Endothelial cell of hepatic sinusoid (primary cell): ENCODE measurements around the gene SAE1.
"Not testable (repeated sequence)": the region's sequence is repeated elsewhere in the genome, so short reads cannot be mapped to it uniquely, and the experiment has no call there.

ENCODE experiments used
- in situ Hi-C: cut with HindIII; loops from 2 replicates; pipeline ENCODE4 v1.10.0; 2017; ENCODE audit warnings: low sequenced_read_pairs

SAE1 gene

DNA sequence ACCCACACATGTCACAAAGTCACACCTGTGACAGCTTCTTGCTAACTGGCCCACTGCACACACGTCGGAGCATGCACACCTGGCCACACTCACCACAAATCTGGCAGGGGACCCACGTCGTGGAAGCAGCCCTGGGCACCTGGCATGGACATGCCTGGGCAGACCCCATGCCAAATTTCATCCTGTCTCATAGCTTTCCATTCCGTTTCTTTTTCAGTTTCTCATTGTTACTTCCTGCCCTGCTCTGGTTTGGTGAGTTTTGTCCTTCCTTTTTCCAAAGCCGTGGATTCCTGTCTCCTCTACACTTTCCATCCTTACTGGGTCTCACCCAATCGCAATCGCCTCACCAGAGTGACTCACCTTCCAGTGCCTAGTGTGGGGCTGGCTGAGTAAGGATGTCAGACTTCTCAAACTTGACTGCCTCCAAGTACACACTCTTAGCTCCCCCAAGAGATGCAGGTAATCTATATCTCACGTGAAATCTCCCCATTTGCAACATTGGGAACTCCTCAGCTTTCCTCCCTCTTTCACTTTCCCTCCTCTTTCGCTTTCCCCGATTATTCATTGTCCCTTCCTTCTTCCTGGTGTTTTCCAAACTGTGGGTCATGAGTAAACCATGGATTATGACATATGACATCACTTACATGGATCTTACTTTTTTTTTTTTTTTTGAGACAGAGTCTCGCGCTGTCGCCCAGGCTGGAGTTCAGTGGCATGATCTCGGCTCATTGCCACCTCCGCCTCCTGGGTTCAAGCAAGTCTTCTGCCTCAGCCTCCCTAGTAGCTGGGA lies 102.0 kb downstream of the SAE1 start:
- in situ Hi-C loops = no loop called here

DNA sequence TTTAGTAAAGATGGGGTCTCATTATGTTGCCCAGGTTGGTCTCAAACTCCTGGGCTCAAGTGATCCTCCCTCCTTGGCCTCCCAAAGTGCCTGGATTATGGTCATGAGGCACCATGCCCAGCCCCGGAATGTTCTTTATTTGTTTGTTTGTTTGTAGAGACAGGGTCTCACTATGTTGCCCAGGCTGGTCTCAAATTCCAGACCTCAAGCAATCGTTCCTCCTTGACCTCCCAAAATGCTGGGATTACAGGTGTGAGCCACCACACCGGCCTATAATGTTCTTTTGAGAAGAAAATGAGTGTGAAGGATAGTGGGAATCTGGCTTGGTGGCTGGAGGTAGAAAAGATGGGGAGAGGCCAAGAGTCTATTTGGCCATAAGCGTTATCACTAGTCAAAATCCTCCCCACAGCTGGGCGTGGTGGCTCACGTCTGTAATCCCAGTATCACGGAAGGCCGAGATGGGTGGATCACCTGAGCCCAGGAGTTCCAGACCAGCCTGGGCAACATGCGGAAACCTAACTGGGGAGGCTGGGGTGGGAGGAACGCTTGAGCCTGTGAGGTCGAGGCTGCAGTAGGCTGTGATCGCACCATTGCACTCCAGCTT lies 105.5 kb downstream of the SAE1 start:
- in situ Hi-C loops = no loop called here

DNA sequence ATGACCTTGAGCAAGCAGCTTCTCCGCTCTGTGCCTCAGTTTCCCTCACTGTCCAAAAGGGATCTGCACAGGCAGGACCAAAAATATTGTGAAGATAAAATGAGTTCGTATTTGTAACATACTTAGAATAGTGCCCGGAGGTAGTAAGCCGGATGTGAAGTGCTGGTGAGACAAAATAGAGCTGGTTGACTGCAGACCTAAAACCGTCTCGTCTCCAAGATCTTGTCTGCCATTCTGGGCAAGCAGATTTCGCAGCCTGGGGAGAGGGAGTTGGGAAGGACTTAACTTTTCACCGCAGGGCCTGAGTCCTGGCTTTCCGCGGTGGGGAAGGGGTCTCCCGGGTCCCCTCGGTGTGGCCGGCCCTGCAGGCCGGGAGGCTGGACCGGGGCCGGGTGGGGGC lies 108.5 kb downstream of the SAE1 start:
- in situ Hi-C loops = no loop called here

DNA sequence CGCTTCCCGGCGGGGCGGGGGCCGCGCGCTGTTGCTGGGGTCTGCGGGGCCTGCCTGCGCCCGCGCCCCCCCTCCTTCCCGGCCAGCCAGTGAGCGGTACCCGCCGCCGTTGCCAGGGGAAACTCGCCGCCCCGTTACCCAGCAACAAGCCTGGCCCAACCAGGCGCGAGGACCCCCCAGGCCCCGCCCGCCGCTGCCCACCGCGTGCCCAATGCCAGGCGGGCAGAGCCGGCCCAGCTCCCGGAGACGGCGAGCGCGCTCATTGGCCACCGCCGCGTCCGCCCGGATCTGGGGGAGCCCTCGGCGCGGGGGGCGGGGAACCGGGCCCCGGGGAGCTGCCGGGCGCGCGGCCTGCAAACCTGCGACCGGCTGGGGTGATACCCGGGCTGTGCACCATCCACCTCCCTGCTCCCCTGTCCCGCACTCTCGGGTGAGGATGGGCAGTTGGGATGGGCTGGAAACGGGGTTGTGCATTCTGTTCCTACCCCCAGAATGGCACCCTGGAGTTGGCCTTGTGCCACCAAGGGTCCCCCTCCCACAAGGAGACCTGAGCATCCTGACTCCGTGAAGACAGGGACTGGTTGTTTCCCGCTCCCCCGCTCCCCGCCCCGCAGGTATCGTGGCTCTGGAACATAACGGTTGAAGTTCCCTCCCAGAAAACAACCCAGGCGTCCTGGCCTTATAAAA lies 109.1 kb downstream of the SAE1 start:
- in situ Hi-C loops = no loop called here

DNA sequence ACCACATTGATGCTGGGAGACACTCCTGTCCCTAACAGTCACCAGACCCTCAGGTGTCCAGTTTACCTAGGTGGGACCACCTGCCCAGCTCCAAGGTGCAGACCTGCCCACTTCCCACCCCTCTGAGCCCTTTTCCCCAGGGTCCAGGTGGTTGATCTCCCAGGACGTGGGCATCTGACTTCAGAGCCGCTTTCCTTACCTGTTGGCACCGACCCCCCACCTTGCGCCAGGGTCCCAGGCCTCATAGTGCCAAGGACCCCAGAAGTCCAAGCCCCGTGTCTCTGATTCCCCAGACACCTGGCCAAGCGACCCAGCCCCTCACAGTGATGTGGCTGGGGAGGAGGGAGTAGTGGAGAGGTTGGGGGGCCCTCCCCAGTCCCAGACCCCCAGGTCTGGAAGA lies 109.9 kb downstream of the SAE1 start:
- in situ Hi-C loops = no loop called here

DNA sequence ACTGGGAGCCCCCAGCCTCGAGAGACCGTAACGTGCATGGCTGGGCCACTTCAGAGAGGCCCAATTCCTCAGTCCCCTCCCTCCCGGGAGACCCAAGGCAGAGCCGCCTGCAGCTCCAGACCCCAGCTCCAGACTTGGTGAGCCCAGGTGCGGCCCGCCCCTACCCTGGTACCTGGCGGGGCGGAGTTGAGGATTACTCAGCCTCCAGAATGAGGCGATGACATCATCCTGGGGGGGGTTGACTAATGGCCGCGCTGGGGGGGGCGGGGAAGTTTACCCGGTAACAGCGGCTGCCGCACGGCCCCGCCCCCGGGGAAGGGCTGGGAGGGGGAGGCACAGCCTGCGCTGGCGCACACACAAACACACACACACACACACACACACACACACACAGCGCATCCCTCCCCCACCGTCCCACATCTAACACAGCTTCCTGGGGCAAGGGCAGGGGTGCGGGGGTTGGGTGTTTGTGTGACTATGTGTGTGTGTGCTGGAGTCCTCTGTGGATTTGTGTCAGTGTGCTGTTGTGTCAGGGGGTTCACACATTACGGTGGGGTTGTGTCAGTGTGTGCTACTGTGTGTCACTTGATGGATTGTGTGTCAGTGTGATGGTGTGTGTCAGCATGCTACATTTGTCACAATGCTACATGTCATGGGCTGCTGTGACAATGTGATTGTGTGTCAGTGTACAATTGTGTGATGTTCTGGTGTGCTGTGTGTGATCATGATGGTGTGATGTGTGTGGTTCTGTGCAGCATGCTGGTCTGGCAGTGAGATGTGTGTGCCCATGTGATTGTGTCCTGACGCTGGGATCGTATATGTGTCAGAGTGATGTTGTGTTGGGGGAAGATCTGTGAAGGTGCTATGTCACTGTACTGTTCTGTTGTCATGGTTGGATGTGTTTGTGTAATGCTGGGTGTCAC lies 110.6 kb downstream of the SAE1 start:
- in situ Hi-C loops = no loop called here

DNA sequence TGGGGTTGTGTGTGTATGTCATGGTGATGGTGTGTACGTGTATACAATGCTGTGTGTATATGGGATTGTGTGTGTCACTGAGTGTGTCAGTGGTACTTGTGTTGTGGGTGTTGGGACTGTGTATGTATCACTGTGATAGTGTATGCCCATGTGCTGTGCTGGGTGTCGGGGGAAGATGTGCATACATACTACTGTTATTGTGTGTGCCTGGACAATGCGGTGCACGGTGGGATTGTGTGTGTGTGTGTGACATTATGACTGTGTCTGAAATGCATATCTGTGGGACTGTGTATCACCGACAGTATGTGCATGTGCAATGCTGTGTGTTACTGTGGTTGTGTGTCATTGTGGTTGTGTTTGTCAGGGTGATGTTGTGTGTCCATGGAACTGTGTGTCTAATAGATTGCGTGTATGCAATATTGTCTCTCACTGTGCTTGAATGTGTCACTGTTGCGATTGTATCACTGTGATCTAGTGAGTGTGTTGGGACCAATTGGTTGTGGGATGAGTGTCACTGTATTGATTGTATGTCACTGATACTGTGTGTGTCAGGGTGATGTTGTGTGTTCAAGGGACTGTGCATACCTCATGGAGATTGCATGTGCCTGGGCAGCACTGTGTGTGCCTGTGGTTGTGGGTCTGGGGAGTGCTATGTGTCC lies 111.4 kb downstream of the SAE1 start:
- in situ Hi-C loops = no loop called here

DNA sequence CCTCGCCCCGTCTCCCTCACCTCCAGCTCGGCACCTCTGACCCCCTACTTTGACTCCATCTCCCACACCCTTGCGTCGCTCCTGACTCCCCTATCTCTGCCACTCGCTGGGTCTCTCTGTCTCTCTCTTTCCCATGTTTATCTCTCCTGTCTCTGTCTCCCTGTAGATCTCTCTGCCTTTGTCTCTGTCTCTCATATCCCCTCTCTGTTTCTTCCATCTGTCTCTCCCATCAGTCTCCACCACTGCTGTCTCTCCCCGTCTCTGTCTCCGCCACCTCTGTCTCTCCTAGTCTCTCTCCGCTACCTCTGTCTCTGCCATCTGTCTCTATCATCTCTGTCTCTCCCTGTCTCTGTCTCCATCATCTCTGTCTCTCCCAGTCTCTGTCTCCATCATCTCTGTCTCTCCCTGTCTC lies 112.7 kb downstream of the SAE1 start:
- in situ Hi-C loops = no loop called here

DNA sequence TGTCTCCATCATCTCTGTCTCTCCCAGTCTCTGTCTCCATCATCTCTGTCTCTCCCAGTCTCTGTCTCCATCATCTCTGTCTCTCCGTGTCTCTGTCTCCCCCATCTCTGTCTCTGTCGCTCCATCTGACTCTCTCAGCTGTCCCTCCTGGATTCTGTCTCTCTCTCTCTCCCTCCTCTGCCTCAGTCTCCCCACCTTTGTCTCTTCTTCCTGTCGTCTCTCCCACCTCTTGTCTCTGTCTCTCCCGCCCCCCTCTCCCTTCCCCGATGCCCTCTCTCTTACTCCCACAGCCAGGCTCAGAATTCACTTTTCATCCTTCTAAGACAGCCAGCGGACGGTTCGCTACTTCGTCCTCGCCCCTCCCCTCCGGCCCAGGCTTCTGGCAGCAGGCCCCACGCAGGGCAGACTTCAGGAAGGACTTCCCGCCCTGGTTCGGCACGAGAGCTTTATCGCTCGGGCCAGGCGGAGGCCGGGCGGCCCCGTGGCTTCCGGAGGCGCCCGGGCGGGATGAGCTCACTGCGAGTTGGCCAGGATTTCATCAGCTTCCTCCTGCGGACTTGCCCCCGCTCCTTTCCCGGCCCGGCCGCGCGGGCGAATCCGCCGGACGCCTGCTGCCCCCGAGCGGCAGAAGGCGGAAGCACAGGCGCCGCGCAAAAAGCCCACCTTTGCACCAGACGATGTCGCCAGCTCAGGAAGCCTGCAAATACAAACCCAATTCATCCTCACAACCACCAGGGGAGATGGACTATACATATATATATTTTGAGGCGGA lies 113.3 kb downstream of the SAE1 start:
- in situ Hi-C loops = no loop called here

DNA sequence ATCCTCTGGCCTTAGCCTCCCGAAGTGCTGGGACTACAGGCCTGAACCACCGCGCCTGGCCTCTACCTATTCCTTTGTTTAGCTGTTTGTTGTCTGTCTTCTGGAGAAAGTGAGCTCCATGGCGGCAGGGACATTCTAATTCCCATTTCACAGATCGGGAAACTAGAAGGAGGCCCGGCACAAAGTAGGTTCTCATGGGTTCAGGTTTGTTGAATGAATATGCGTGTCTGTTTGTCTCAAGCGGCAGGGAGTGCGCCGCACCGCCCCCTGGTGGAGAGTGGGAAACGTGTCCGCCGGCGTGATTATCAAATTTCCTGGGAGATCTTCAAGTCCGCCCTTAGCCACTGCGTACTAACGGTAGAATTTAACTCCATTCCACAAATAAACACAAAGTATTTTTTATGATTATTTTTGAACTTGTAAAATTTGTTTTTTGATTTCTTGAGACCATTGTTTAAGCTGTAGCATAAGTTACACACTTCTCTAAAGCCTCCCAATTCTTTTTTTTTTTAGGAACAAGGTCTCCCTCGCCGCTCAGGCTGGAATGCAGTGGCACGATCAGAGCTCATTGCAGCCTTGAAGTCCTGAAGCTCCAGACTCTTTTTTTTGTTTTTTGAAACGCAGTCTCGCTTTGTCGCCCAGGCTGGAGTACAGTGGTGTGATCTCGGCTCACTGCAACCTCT lies 116.8 kb downstream of the SAE1 start:
- in situ Hi-C loops = no loop called here

DNA sequence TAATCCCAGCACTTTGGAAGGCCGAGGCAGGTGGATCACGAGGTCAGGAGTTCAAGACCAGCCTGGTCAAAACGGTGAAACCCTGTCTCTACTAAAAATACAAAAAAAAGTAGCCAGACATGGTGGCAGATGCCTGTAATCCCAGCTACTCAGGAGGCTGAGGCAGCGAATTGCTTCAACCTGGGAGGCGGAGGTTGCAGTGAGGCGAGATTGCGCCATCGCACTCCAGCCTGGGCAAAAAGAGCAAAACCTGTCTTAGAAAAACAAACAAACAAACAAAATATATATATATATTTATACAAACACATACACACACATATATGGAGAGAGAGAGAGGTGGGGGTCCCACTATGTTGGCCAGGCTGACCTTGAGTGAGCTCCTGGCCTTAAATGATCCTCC lies 122.4 kb downstream of the SAE1 start:
- in situ Hi-C loops = not testable (repeated sequence)

DNA sequence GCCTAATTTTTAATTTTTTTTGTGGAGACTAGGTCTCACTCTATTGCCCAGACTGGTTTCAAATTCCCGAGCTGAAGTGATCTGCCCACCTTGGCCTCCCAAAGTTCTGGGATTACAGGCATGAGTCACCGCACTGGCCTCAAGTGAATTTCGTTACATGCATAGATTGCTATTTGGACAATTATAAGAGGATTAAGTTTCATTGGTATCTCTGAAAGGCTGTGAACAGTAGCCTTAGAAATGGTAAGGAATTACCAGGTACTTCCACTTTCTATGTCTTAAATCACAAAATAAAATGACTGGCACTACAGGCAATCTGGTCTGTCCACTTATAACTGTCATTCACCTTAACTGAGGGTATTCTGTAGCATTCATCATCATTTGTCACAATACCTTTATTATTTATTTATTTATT lies 122.8 kb downstream of the SAE1 start:
- in situ Hi-C loops = no loop called here

DNA sequence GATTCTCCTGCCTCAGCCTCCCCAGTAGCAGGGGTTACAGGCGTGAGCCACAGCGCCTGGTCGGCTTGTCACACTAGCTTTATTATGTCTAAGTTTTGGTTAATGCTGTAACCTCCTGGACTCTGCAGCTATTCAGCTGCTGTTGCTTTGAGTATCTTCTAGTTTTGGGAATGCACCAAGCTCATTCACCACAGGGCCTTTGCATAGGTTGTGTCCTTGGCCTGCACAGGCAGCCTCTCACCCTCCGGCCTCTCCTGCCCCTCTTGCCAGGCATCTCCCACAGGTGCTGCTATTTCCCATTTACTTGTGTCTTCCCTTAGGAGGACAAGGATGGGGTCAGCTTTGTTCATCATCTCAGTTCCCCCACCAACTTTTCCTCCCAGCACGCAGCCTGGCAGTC lies 123.3 kb downstream of the SAE1 start:
- in situ Hi-C loops = no loop called here

DNA sequence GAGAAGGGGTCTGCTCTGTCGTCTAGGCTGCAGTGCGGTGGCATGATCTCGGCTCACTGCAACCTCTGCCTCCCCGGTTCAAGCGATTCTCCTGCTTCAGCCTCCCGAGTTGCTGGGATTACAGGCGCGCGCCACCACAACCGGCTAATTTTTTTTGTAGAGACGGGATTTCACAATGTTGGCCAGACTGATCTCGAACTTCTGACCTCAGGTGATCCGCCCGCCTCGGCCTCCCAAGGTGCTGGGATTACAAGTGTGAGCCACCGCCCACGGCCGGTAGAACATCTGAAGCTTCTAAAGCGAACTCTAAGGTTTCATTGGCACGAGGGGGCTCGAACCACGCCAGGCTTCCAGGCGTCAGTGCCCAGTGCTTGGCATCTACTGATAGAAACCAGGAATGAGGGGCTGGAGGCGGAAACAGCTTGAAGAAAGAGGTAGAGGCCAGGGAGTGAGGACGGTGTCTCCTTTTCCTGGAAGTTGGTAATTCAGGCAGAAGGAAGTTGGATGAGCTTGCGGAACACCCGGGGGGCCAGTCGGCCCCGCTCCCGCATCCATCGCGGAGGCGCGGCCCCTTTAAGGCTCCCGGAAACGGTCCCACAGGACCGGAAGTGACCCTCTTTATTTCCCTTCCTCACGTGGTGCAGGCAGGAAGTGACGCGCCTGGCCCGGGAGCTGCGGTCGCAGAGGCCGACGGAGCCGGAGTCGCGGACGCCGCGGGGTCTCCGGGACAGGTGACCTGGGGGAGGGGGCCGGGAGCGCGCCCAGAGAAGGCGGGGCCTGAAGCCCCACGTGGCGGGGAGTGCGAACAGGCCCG lies 125.5 kb downstream of the SAE1 start, which contains the start of gene CCDC9:
Gene CCDC9, plus strand, starts transcription at position 647 of the 814 bp plus-strand sequence. CDS start 1,876 bp downstream, outside the sequence.
- in situ Hi-C loops = no loop called here

DNA sequence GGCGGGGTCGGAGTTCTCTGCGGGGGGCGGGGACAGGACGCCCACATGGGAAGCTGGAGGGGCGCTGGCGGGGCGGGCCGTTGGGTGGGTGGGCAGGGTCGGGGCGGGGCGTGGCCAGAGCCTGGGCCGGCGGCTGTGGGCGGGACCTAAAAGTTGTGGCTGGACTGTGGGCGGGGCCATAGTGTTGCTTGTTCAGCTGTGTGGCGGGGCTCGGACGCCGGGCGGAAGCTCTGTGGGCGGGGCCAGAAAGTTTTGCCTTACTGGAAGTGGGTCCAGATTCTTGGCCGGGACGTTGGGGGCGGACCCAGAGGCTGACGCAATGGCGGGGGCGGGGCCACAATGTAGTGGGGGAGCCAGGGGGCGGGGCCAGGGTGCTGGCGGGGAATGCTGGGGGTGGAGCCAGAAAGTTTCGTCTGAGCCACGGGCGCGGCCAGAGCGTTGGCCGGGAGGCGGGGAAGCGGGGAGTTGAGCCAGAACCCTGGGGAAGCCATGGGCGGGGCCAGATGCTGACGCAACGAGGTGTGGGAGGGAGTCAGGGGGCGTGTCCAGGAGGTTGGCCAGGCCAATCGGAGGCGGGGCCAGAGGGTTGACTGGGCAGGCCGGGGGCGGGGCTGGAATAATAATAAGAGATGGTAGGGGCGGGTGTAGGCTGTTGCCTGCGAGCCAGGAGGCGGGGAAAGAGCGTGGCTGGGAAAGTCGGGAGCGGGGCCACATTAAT lies 126.2 kb downstream of the SAE1 start:
- in situ Hi-C loops = no loop called here

DNA sequence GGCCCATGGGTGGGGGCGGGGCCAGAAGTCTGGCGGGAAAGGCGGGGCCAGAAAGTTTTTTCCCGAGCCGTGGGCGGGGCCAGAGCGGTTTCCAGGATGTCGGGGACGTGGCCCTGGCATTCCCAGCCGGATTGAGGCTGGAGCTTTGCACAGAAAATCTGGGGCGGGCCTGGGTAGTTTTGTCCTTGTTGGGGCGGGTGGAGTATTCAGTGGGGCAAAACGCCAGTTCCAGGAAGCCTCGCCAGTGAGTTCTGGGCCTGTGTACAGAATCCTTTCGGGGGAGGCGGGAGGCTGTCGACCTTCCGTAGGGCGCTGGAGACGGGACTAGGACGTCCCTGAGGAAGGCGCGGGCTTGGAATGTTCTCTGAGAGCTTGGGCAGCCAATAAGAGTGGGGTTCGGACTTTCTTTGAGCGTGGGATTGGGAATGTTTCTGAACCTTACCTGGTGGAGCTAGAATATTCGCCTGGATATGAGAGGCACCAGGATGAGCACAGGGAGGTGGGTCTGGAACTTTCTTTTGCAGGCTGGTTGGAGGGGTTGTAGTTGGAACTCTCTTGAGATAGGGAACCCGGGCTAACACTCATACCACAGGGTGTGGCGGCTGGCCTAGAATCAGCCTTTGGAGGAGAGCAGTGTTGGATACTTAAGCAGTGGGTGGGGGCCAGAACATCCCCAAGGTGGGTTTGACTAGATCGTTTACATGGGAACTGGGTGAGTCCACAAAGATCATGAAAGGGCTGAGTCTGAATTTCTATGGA lies 127.0 kb downstream of the SAE1 start:
- in situ Hi-C loops = no loop called here

DNA sequence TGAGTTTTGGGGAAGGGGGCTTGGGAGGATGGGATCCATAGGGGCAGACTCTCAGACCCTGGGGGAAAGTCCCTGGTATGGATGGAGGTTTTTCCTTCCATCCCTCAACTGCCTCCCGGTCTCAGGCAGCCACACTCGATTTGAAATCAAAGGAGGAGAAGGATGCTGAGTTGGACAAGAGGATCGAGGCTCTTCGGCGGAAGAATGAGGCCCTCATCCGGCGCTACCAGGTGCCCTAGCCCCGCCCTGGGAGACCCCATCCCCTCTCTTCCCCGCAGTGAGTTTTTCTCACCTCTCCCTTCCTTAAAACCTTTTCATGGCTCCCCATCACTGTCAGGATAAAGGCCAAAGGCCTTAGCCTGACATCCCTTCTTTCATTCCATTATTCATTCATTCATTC lies 127.8 kb downstream of the SAE1 start:
- in situ Hi-C loops = no loop called here
